Stimulated activated CD4-positive, alpha-beta T cell treated with anti-CD3 and anti-CD28 coated beads, Interleukin-12 subunit alpha, Interleukin-12 subunit beta, amount 100 ng/mL, for 4 hours (primary cell): ENCODE results near the gene PEX1.
A peak's percentile ranks its signal among the peaks of the same experiment; 100 is the strongest.
"Not testable (repeated sequence)": the region's sequence is repeated elsewhere in the genome, so short reads cannot be mapped to it uniquely, and the experiment has no call there.

Experiments used
- DNase-seq: peaks from one replicate; pipeline ENCODE4 v3.0.0-alpha.2; 2020

The PEX1 gene

DNA sequence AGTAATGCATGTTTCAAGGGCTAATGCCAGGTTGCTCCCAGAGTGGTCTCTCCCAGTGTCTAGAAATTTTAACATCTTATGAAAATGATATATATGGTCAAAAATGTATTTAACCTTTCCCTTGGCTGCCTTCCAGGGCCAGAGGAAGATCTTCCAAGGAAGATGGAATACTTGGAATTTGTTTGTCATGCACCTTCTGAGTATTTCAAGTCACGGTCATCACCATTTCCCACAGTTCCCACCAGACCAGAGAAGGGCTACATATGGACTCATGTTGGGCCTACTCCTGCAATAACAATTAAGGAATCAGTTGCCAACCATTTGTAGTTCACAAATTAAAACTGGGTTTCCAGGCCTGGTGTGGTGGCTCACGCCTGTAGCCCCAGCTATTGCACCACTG, 72.1 kb downstream of the PEX1 start:
- no peak for DNase-seq

GRCh38 chr7:92451645-92452044, 76.7 kb downstream of the PEX1 start:
- DNase-seq = no peak

- DNase-seq = peak; percentile 38
Observed at GRCh38 chr7:92448205-92448747, 80.0 kb downstream of the PEX1 start.

DNA sequence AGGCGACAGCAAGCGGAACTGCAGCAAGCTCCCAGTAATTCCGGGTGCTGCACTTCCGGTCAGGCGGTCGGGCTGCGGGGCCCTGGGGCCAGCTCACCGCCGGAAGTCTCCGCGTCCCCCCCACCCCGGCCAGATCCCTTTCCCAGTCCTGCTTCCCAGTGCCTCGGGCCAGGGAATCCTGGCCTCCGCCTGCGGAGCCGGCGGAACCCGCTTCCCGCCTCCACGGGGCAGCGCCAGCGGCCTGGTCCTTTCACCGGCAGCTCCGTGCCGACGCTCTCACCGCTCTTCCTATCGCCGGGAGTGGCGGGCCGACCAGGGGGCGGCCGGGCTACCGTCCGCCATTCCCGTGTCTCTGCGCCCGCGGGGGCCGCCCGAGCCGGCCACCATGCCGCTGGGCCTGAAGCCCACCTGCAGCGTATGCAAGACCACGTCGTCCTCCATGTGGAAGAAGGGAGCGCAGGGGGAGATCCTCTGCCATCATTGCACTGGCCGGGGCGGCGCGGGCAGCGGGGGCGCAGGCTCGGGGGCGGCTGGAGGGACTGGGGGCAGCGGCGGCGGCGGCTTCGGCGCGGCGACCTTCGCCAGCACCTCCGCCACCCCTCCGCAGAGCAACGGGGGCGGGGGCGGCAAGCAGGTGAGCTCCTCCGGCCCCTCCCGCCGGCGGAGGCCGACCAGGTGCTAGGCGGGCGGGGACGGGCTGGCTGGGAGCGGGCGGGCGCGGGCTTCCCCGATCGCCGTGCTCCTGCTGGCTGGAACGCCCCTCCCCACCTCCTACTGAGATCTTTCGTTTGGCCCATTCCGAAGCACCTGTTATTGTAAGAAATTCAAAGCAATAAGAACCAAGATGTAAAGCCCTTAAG, 80.7 kb downstream of the PEX1 start, which contains the start of gene GATAD1:
GATAD1 (plus strand) TSS at position 138 of the 860 bp plus-strand sequence; CDS start at position 386, 248 bp downstream.
- DNase-seq = peak; percentile 72

GRCh38 chr7:92446869-92447344, 81.4 kb downstream of the PEX1 start:
- no peak for DNase-seq

DNA sequence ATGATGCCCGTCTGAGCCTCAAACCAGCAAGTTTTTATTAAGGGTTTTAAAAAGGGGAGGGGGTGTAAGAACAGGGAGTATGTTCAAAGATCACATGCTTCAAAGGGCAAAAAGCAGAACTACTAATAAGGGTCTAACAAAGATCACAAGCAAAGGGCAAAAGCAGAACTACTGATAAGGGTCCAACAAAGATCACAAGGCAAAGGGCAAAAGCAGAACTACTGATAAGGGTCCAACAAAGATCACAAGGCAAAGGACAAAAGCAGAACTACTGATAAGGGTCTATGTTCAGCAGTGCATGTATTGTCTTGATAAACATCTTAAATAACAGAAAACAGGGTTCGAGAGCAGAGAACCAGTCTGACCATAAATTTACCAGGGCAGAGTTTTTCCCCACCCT, 85.6 kb downstream of the PEX1 start:
- DNase-seq = not testable (repeated sequence)

- DNase-seq = no peak
Observed at GRCh38 chr7:92437956-92438491, 90.3 kb downstream of the PEX1 start.
